GM12891 (cell line): ENCODE measurements around the gene MEF2C.

Source experiments
- POLR2A ChIP-seq: IDR thresholded peaks from 2 replicates; pipeline ENCODE4 v1.6.1; 2011; ENCODE audit warnings: low read depth, low read length, control low read depth
- POLR2AphosphoS5 ChIP-seq: IDR thresholded peaks from 2 replicates; pipeline ENCODE4 v1.6.1; 2011; ENCODE audit warnings: low read depth, low read length, control low read depth

DNA sequence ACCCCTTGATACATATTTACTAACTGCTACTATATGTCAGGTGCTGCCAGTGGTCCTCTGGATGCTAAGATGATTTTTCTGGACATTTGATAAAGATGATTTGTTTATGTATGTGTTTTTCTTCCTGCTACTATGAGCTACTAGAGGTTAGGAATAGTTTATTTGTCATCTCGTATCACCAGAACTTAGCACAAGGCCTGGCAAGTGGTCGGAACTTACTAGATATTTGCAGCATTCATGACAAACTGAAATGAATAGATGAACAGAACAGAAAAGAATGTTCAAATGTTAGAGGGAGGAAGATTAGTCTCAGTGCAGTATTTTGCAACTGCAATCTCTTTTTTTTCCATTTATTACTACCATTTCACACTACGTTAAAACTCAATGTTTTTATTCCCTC is 114.6 kb downstream of the MEF2C start:
- no peak for TF ChIP-seq POLR2AphosphoS5
- TF ChIP-seq POLR2A = no peak
